Measurements from ENCODE around the gene CRTC1.

GRCh38 chr19:18781047-18781600 lies 97.6 kb downstream of the CRTC1 start:
- TF ChIP-seq, protein P1, sequence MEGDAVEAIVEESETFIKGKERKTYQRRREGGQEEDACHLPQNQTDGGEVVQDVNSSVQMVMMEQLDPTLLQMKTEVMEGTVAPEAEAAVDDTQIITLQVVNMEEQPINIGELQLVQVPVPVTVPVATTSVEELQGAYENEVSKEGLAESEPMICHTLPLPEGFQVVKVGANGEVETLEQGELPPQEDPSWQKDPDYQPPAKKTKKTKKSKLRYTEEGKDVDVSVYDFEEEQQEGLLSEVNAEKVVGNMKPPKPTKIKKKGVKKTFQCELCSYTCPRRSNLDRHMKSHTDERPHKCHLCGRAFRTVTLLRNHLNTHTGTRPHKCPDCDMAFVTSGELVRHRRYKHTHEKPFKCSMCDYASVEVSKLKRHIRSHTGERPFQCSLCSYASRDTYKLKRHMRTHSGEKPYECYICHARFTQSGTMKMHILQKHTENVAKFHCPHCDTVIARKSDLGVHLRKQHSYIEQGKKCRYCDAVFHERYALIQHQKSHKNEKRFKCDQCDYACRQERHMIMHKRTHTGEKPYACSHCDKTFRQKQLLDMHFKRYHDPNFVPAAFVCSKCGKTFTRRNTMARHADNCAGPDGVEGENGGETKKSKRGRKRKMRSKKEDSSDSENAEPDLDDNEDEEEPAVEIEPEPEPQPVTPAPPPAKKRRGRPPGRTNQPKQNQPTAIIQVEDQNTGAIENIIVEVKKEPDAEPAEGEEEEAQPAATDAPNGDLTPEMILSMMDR (IDR thresholded peaks at IDR 0.05), result no peak
- TF ChIP-seq FOXP1 (CRISPR knock-in tag; IDR thresholded peaks at IDR 0.05; ENCODE audit: borderline replicate concordance), result no peak
- no peak for TF ChIP-seq CDX4 (CRISPR knock-in tag; IDR thresholded peaks at IDR 0.05; ENCODE audit: borderline replicate concordance)
